Body of pancreas (tissue), 4 donors: Measurements from ENCODE around the gene TACC2. TPM values are rescaled to one million over a fixed set of nuclear protein-coding genes. Genes with fewer than 3 reads are reported as not detected.

Experiments
- ATAC-seq: fragments of 150-250 bp; one replicate; pipeline ENCODE4 v1.9.1; 2016
- DNase-seq, 4 donors: peaks; one replicate each; pipeline ENCODE4 v3.0.0-alpha.2; 2019
- H3K27ac ChIP-seq, 4 donors: fragments of 200-600 bp; sonication (generic); 1 replicate in 3 of 4; 2 replicates in 1 of 4; pipeline versions ENCODE4 v1.5.1 to v1.6.1; 2016 to 2019; ENCODE audit warnings: mild to moderate bottlenecking in 1 of 4, mixed read lengths in 1 of 4, moderate library complexity in 1 of 4
- H3K27me3 ChIP-seq, 2 donors: fragments of 200-600 bp; sonication (generic); one replicate each; pipeline ENCODE4 v1.6.0; 2016; ENCODE audit warnings: mild to moderate bottlenecking in 1 of 2
- H3K36me3 ChIP-seq, 2 donors: fragments of 200-600 bp; sonication (generic); replicated peaks in 1 of 2; 2 replicates each; pipeline ENCODE4 v1.5.1; 2016; ENCODE audit warnings: low read depth in 2 of 2; ENCODE audit not compliant: insufficient read depth in 1 of 2
- H3K4me1 ChIP-seq: fragments of 200-600 bp; sonication (generic); one replicate; pipeline ENCODE4 v1.6.0; 2016
- H3K4me3 ChIP-seq, 2 donors: fragments of 200-600 bp; sonication (generic); 1 replicate in 1 of 2; 2 replicates in 1 of 2; pipeline ENCODE4 v1.5.1; 2016 to 2019
- H3K9me3 ChIP-seq, 3 donors: fragments of 200-600 bp; sonication (generic); 1 replicate in 2 of 3; 2 replicates in 1 of 3; pipeline ENCODE4 v1.5.1; 2016
- POLR2A ChIP-seq, 3 donors: fragments of 450-650 bp; IDR thresholded peaks; one replicate each; pipeline ENCODE4 v1.6.1; 2016; ENCODE audit warnings: antibody characterized with exemption in 3 of 3, mild to moderate bottlenecking in 2 of 3
- WGBS, 2 donors: methylation state at CpG; one replicate each; pipeline ENCODE4 v1.1.5; 2017; 5-methylcytosine and 5-hydroxymethylcytosine counted together
- intact Hi-C: fragments of 100-400 bp; cut with DNase I; formaldehyde crosslinking; loops from one replicate; pipeline ENCODE4 v1.15.1; 2023
- total RNA-seq, 2 donors: library from RNA; depleted of rRNA; stranded (reverse); fragments of >200 nt; gene quantifications; one replicate each; pipeline ENCODE4 v1.1.0, GENCODE V29; 2016
- TF ChIP-seq, protein P1 (sequence below), 7 experiments: fragments of 450-650 bp in 4 of 7; fragments of 200-600 bp in 3 of 7; sonication (generic) in 3 of 7; IDR thresholded peaks; one replicate each; pipeline ENCODE4 v1.5.1; 2016 to 2019; ENCODE audit warnings: antibody characterized with exemption in 7 of 7

Gene TACC2
- total RNA-seq, 2 donors from 2014 or later, result 29.0 to 38.7 TPM

- 94 to 98% methylated on average over 6 of the region's 6 CpGs for WGBS, 2 donors
- ATAC-seq (no peak), DNase-seq (no peak)
- intact Hi-C loops, result no loop called here
- no peak overlapping the region for H3K27ac ChIP-seq
- no peaks in the 10 kb centered on the region for H3K9me3 ChIP-seq
- H3K36me3 ChIP-seq, result peaks cover 0 to 2% of the 10 kb centered on the region in 2 donors
- H3K4me3 ChIP-seq, result no peak overlapping the region
- H3K4me1 ChIP-seq, result no peaks in the 10 kb centered on the region
- TF ChIP-seq, protein P1, sequence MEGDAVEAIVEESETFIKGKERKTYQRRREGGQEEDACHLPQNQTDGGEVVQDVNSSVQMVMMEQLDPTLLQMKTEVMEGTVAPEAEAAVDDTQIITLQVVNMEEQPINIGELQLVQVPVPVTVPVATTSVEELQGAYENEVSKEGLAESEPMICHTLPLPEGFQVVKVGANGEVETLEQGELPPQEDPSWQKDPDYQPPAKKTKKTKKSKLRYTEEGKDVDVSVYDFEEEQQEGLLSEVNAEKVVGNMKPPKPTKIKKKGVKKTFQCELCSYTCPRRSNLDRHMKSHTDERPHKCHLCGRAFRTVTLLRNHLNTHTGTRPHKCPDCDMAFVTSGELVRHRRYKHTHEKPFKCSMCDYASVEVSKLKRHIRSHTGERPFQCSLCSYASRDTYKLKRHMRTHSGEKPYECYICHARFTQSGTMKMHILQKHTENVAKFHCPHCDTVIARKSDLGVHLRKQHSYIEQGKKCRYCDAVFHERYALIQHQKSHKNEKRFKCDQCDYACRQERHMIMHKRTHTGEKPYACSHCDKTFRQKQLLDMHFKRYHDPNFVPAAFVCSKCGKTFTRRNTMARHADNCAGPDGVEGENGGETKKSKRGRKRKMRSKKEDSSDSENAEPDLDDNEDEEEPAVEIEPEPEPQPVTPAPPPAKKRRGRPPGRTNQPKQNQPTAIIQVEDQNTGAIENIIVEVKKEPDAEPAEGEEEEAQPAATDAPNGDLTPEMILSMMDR (IDR thresholded peaks at IDR 0.05), result no peak
- no peak for TF ChIP-seq POLR2A (IDR thresholded peaks at IDR 0.05)
- H3K27me3 ChIP-seq, result no peaks in the 10 kb centered on the region
These were observed 251.4 kb downstream of the TACC2 start for GRCh38 chr10:122240401-122240800.

- H3K36me3 ChIP-seq, result peaks cover 0 to 2% of the 10 kb centered on the region in 2 donors
- no peaks in the 10 kb centered on the region for H3K4me1 ChIP-seq
- no peak overlapping the region for H3K27ac ChIP-seq
- 82 to 84% methylated on average over 8 of the region's 8 CpGs for WGBS, 2 donors
- no peak overlapping the region for H3K4me3 ChIP-seq
- no peaks in the 10 kb centered on the region for H3K27me3 ChIP-seq
- DNase-seq (no peak), ATAC-seq (no peak)
- intact Hi-C loops, result no loop called here
- TF ChIP-seq, protein P1 (IDR thresholded peaks at IDR 0.05), result no peak
- no peak for TF ChIP-seq POLR2A (IDR thresholded peaks at IDR 0.05)
- H3K9me3 ChIP-seq, result no peaks in the 10 kb centered on the region
These were observed 252.9 kb downstream of the TACC2 start for GRCh38 chr10:122241836-122242235.

DNA sequence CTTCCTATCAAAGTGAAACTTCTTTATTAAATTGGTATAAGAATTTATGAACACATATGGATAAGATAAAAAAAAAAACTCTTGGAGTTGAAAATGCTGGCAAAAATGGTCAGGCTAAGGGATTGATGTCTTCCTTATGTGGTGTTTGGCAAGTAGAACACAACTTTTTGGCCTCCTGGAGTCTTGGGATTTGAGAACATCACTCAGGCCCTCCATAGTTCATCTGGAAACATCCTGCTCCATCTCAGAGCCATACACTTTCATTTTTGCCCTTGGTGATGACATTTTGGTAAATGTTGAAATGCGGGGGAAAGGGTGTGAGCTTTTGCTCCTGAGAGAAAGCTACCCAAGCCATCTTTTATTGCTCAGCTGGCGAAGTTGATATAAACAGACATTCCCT is 254.6 kb downstream of the TACC2 start:
- Histone ChIP-seq H3K9me3 (no peaks in the 10 kb centered on the region), H3K27ac (no peak overlapping the region), H3K36me3 (peaks cover 0 to 2% of the 10 kb centered on the region in 2 donors), H3K4me1 (no peaks in the 10 kb centered on the region), H3K4me3 (no peak overlapping the region), H3K27me3 (no peaks in the 10 kb centered on the region)
- peak; percentile 9 for ATAC-seq
- TF ChIP-seq, protein P1 (IDR thresholded peaks at IDR 0.05), result no peak
- intact Hi-C loops, result no loop called here
- WGBS, 2 donors, result 92 to 95% methylated on average over 2 of the region's 2 CpGs
- DNase-seq, result no peak

- DNase-seq (no peak), ATAC-seq (no peak)
- Histone ChIP-seq H3K27ac (no peak overlapping the region), H3K9me3 (no peaks in the 10 kb centered on the region), H3K4me1 (no peaks in the 10 kb centered on the region), H3K4me3 (no peak overlapping the region), H3K36me3 (peaks cover 0 to 2% of the 10 kb centered on the region in 2 donors), H3K27me3 (no peaks in the 10 kb centered on the region)
- TF ChIP-seq POLR2A (IDR thresholded peaks at IDR 0.05), result no peak
- TF ChIP-seq, protein P1 (IDR thresholded peaks at IDR 0.05), result no peak
- 77 to 90% methylated on average over 11 of the region's 11 CpGs for WGBS, 2 donors
- intact Hi-C loops, result no loop called here
These were observed 255.3 kb downstream of the TACC2 start for GRCh38 chr10:122244001-122244975.
